ENCODE results near the gene GADD45GIP1. TPM values are rescaled to one million over a fixed set of nuclear protein-coding genes. Genes with fewer than 3 reads are reported as not detected.

GADD45GIP1 gene
- total and polyA plus RNA-seq, 8 donors: 14.7 to 35.2 (median 25.5) TPM

DNA sequence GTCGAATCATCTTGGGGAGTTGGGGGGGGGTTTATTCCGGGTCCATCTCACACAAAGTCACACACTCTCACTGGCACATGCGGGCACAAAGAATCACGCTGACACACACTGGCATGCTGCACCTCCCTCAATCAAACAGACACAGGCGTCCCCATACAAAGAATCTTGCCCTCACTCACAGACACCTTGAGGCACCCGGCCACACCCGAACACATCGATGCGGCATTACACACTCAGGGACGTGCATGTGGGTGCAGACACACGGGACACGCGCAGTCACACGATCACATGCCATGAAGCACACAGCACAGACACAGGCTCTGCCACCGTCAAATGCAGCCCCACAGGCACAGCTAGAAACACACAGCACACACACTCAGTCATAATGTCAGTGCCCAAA, 46.1 kb upstream of the GADD45GIP1 start:
- H3K4me1 ChIP-seq: peaks cover 56% of the 10 kb centered on the region in 2 donors
- no peak overlapping the region for H3K4me3 ChIP-seq
- no peaks in the 10 kb centered on the region for H3K27me3 ChIP-seq

DNA sequence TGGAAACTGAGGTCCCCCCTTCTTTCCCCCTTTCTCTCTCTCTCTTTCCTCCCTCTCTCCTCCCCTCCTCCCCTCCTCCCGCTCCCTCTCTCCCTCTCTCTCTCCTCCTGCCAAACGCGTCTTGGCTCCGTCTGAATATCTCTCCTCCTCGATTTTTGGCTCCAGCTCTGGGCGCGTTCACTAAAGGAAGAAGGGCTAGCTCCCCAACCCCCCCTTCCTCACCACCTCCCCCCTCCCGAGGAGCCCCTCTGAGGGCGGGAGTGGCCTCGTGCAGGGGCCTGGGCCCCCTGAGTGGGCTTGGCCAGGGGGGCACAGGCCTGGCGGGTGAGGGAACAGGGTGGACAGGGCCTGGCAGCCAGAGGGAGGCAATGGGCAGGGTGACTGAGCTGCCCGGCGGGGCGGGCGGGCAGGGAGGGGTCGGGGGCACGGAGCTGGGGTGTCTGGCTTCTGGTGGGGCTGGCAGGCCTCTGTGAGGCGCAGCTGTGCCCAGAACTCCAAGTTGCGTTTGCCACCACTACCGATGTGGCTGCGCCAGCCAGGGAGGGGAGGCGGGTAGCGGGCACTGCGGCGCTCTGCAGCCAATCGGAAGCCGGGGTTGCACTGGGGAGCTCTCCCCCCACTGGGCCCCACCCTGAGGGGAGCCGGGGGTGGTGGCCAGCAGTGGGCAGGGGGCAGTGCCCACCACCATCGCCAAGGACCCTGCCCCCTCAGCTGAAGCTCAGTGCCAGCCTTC, 45.3 kb upstream of the GADD45GIP1 start:
- intact Hi-C loops (cut with DNase I): no loop called here
- H3K27ac ChIP-seq: peak overlapping the region; percentile 68 to 83
- peak; percentile 29 for ATAC-seq
- no peak overlapping the region for H3K4me3 ChIP-seq
- TF ChIP-seq, protein P1, sequence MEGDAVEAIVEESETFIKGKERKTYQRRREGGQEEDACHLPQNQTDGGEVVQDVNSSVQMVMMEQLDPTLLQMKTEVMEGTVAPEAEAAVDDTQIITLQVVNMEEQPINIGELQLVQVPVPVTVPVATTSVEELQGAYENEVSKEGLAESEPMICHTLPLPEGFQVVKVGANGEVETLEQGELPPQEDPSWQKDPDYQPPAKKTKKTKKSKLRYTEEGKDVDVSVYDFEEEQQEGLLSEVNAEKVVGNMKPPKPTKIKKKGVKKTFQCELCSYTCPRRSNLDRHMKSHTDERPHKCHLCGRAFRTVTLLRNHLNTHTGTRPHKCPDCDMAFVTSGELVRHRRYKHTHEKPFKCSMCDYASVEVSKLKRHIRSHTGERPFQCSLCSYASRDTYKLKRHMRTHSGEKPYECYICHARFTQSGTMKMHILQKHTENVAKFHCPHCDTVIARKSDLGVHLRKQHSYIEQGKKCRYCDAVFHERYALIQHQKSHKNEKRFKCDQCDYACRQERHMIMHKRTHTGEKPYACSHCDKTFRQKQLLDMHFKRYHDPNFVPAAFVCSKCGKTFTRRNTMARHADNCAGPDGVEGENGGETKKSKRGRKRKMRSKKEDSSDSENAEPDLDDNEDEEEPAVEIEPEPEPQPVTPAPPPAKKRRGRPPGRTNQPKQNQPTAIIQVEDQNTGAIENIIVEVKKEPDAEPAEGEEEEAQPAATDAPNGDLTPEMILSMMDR (IDR thresholded peaks at IDR 0.05): no peak
- H3K27me3 ChIP-seq: peaks cover 0 to under 1% of the 10 kb centered on the region in 2 donors
- peaks cover 0 to 4% of the 10 kb centered on the region in 2 donors for H3K36me3 ChIP-seq
- H3K9me3 ChIP-seq: no peaks in the 10 kb centered on the region
- peaks cover 54 to 59% of the 10 kb centered on the region in 2 donors for H3K4me1 ChIP-seq
- DNase-seq: peak in 3 of 4 donors; percentile 69 to 94 (median 88)

More for the DNA sequence above, 46.1 kb upstream of the GADD45GIP1 start:
- peaks cover 0 to 4% of the 10 kb centered on the region in 2 donors for H3K36me3 ChIP-seq
- DNase-seq (no peak), ATAC-seq (no peak)
- H3K27ac ChIP-seq: peak overlapping the region; percentile 68 to 83
- no peaks in the 10 kb centered on the region for H3K9me3 ChIP-seq
- TF ChIP-seq, protein P1 (IDR thresholded peaks at IDR 0.05): no peak
- intact Hi-C loops (cut with DNase I): no loop called here

- TF ChIP-seq, protein P1 (IDR thresholded peaks at IDR 0.05): no peak
- ATAC-seq (peak; percentile 1), DNase-seq (no peak)
- no peaks in the 10 kb centered on the region for H3K9me3 ChIP-seq
- H3K27me3 ChIP-seq: peaks cover 0 to 7% of the 10 kb centered on the region in 2 donors
- intact Hi-C loops (cut with DNase I): no loop called here
- H3K27ac ChIP-seq: peak overlapping the region; percentile 68 to 83
- H3K36me3 ChIP-seq: peaks cover 0 to 4% of the 10 kb centered on the region in 2 donors
- H3K4me1 ChIP-seq: peaks cover 49 to 63% of the 10 kb centered on the region in 2 donors
- no peak overlapping the region for H3K4me3 ChIP-seq
Observed at GRCh38 chr19:13001502-13002165, 44.6 kb upstream of the GADD45GIP1 start.

DNA sequence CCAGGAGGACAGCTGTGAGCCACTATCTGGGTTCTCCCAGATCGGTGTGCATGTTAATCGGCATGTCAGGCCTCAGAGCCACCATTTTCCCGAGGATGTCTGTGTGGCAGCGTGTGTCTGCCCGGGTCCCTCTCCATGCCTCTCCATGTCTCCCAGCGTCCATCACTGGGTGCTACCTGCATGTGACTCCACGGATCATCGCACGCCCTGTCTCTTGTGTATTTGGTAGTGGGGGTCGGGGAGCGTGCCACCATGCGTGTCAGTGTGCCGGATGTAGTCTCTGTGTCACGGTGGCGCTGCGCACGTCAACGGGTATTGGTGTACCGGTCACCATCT, 44.1 kb upstream of the GADD45GIP1 start:
- peaks cover 0 to 12% of the 10 kb centered on the region in 2 donors for H3K27me3 ChIP-seq

More for the DNA sequence above, 44.1 kb upstream of the GADD45GIP1 start:
- intact Hi-C loops (cut with DNase I): no loop called here
- H3K36me3 ChIP-seq: peaks cover 0 to 4% of the 10 kb centered on the region in 2 donors
- H3K4me1 ChIP-seq: peaks cover 44 to 63% of the 10 kb centered on the region in 2 donors
- H3K4me3 ChIP-seq: no peak overlapping the region
- H3K9me3 ChIP-seq: no peaks in the 10 kb centered on the region
- no peak for ATAC-seq
- peak overlapping the region in 1 of 2 donors; percentile 83 for H3K27ac ChIP-seq
- TF ChIP-seq, protein P1 (IDR thresholded peaks at IDR 0.05): no peak
- no peak for DNase-seq

Measured in left lung (tissue), 10 donors.